Lower leg skin (tissue), 4 donors: Measurements from ENCODE around the gene EFCAB6. TPM values are rescaled to one million over a fixed set of nuclear protein-coding genes. Genes with fewer than 3 reads are reported as not detected.

Source experiments
- DNase-seq, 2 donors: peaks; one replicate each; pipeline ENCODE4 v3.0.0-alpha.2; 2019; ENCODE audit warnings: low spot score in 2 of 2
- H3K4me3 ChIP-seq: fragments of 200-600 bp; sonication (generic); 2 replicates; pipeline ENCODE4 v1.5.1; 2017; ENCODE audit warnings: mild to moderate bottlenecking, low read depth; ENCODE audit not compliant: poor library complexity, severe bottlenecking
- POLR2A ChIP-seq, 2 donors: fragments of 450-650 bp; IDR thresholded peaks; one replicate each; pipeline ENCODE4 v1.6.1; 2016 to 2017; ENCODE audit warnings: antibody characterized with exemption in 2 of 2, mild to moderate bottlenecking in 1 of 2, moderate library complexity in 1 of 2
- WGBS, 2 donors: methylation state at CpG; one replicate each; pipeline ENCODE4 v1.1.5; 2018; 5-methylcytosine and 5-hydroxymethylcytosine counted together
- intact Hi-C: fragments of 100-400 bp; cut with DNase I; formaldehyde crosslinking; loops from one replicate; pipeline ENCODE4 v1.15.0; 2023; ENCODE audit warnings: low total_unique reads
- total RNA-seq, 4 donors: library from RNA; depleted of rRNA; stranded (reverse); fragments of >200 nt; gene quantifications; one replicate each; pipeline ENCODE4 v1.1.0, GENCODE V29; 2016
- TF ChIP-seq, protein P1 (sequence below), 3 donors: fragments of 450-650 bp; IDR thresholded peaks; one replicate each; pipeline ENCODE4 v1.5.1; 2016; ENCODE audit warnings: antibody characterized with exemption in 3 of 3, mild to moderate bottlenecking in 3 of 3, moderate library complexity in 2 of 3

EFCAB6 gene
- total RNA-seq, 4 donors from 2014 or later, result 0.44 to 4.2 (median 1.8) TPM

DNA sequence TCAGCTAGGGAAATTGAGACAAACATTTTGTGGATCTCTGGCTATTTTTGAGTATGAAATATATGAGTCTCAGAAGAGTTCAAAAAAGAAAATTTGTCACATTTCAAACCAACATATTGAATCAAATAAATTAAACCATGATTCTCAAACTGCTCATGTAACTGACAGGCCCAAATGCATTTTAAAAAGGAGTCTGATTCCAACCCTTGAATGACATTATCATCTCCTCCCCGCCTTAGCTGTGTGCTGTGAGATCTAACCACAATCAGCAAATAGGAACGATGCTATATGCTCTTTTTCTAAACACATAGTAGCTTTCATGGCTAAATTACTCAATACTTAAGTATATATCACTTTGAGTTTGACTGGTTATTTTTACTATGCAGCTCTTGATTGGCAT is 57.1 kb downstream of the EFCAB6 start:
- WGBS, 2 donors, result 79 to 82% methylated on average over 2 of the region's 2 CpGs
- intact Hi-C loops, result no loop called here
- TF ChIP-seq, protein P1, sequence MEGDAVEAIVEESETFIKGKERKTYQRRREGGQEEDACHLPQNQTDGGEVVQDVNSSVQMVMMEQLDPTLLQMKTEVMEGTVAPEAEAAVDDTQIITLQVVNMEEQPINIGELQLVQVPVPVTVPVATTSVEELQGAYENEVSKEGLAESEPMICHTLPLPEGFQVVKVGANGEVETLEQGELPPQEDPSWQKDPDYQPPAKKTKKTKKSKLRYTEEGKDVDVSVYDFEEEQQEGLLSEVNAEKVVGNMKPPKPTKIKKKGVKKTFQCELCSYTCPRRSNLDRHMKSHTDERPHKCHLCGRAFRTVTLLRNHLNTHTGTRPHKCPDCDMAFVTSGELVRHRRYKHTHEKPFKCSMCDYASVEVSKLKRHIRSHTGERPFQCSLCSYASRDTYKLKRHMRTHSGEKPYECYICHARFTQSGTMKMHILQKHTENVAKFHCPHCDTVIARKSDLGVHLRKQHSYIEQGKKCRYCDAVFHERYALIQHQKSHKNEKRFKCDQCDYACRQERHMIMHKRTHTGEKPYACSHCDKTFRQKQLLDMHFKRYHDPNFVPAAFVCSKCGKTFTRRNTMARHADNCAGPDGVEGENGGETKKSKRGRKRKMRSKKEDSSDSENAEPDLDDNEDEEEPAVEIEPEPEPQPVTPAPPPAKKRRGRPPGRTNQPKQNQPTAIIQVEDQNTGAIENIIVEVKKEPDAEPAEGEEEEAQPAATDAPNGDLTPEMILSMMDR (IDR thresholded peaks at IDR 0.05), result no peak
- TF ChIP-seq POLR2A (IDR thresholded peaks at IDR 0.05), result no peak
- DNase-seq, result no peak
- H3K4me3 ChIP-seq, result no peak overlapping the region

DNA sequence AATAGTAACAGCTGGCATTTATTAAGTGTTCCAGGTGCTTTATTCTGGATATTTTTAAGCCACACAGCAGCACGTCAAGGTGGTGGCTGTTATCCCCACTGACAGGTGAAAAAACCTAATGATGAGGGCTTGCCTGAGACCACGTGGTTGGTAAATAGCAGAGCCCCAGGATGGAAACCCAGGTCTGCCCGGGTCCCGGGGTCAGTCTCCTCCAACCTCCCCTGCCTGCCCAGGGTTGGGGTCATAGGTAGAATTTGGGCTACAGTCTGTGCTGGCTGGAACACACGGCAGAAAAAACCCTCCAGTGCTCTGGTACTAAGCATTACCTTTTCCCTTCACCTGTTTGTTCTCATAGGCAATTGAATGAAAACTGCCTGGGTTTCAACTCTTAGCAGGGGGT is 57.9 kb downstream of the EFCAB6 start:
- TF ChIP-seq, protein P1 (IDR thresholded peaks at IDR 0.05), result no peak
- no peak for TF ChIP-seq POLR2A (IDR thresholded peaks at IDR 0.05)
- no peak for DNase-seq
- WGBS, 2 donors, result 59 to 71% methylated on average over 5 of the region's 5 CpGs
- no peak overlapping the region for H3K4me3 ChIP-seq
- intact Hi-C loops, result no loop called here

DNA sequence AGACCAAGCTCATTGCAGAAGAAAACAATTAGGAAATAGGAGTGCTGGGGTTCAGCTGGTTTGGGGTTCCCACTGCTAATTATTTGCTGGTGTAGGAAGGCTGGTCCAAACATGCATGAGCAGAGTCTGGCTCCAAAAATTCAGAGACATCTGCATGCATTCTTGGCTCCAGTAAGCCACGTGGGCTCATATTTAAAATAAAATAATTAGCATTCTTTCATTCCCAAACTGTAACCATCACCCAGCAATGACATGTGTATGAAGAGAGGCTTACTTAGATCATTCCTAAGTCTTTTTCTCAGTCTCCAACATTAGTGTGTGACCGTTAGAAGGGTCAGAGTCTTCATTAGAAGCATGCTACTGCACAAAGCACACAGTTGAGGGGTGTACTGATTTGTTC is 58.4 kb downstream of the EFCAB6 start:
- TF ChIP-seq, protein P1 (IDR thresholded peaks at IDR 0.05), result no peak
- TF ChIP-seq POLR2A (IDR thresholded peaks at IDR 0.05), result no peak
- intact Hi-C loops, result no loop called here
- H3K4me3 ChIP-seq, result no peak overlapping the region
- no peak for DNase-seq
- 50 to 58% methylated on average over 2 of the region's 2 CpGs for WGBS, 2 donors

DNA sequence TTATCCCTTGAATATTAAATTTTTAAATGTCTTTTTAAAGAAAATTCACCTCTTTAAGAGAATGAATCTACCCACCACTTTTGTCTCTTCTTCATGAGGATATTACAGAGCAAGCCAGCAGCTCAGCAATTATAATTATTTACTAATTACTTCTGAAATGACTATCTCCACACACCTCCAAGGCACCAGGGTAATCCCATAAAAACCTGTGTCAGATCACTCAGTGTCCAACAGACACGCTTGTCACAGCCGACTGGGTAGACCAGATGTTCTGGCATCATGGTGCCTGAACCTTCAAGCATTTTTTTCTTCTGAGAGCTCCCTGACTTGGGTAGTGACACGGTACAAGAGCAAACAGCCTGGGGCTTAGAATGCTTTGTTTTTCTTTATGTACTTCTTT is 61.4 kb downstream of the EFCAB6 start:
- intact Hi-C loops, result no loop called here
- TF ChIP-seq, protein P1 (IDR thresholded peaks at IDR 0.05), result no peak
- no peak for TF ChIP-seq POLR2A (IDR thresholded peaks at IDR 0.05)
- no peak for DNase-seq
- WGBS, 2 donors, result 45 to 71% methylated on average over 3 of the region's 3 CpGs
- H3K4me3 ChIP-seq, result no peak overlapping the region

DNA sequence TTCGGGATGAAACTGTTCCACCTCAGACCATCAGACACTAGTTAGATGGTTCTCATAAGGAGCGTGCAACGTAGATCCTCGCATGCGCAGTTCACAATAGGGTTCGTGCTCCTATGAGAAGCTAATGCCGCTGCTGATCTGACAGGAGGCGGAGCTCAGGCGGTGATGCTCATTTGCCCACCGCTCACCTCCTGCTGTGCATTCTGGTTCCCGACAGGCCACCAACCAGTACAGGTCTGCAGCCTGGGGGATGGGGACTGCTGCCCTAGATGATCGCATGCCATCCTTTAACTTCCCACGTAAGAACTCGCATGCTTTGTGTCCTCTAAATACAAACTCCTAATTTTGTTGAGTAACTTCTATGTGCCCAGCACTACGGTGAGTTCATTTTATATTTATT is 62.6 kb downstream of the EFCAB6 start:
- no peak for TF ChIP-seq POLR2A (IDR thresholded peaks at IDR 0.05)
- TF ChIP-seq, protein P1 (IDR thresholded peaks at IDR 0.05), result no peak
- DNase-seq, result no peak
- WGBS, 2 donors, result 89 to 91% methylated on average over 15 of the region's 15 CpGs
- H3K4me3 ChIP-seq, result no peak overlapping the region
- intact Hi-C loops, result no loop called here

DNA sequence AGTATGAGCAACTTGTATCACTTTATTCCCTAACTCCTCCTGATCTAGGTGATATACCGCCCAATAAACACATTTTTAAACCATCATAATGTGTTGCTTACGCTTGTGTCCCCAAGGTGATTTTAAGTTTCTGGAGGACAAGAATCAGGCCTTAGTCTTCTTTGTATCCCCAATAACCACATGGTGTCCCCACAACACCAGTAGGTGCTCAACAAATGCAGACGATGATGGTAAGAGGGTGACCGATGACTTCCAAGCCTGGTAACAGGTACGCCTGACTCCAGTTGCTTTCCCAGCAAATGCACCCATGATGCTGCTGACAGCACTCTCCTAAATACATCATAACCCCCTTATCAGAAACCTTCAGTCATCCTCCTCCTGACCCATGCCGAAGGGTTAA is 64.2 kb downstream of the EFCAB6 start:
- TF ChIP-seq, protein P1 (IDR thresholded peaks at IDR 0.05), result no peak
- no peak for TF ChIP-seq POLR2A (IDR thresholded peaks at IDR 0.05)
- no peak for DNase-seq
- intact Hi-C loops, result no loop called here
- H3K4me3 ChIP-seq, result no peak overlapping the region
- 93 to 94% methylated on average over 6 of the region's 6 CpGs for WGBS, 2 donors
